Measurements from ENCODE around the gene CCZ1. TPM values are rescaled to one million over a fixed set of nuclear protein-coding genes. Genes with fewer than 3 reads are reported as not detected.
"Not testable (repeated sequence)": the region's sequence is repeated elsewhere in the genome, so short reads cannot be mapped to it uniquely, and the experiment has no call there.

The CCZ1 gene
- total and polyA plus RNA-seq, 7 donors: 46.8 to 111 (median 63.9) TPM

DNA sequence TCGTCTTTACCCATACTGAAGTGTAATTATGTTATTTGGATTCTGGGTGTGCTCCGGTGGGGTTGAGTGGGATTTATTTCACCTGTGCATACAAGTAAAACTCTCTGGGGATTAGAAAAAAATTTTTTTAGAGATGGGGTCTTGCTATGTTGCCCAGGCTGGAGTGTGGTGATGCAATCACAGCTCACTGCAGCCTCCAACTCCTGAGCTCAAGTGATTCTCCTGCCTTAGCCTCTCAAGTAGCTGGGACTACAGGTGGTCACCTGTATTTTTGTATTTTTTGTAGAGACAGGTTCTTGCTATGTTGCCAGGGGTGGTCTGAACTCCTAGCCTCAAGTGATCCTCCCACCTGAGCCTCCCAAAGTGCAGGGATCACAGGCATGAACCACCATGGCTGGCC lies 8.3 kb upstream of the CCZ1 start:
- 53 to 78% methylated on average over 2 of the region's 2 CpGs for WGBS, 2 donors
- H3K36me3 ChIP-seq; H3K4me3 ChIP-seq; DNase-seq; H3K9me3 ChIP-seq; H3K27me3 ChIP-seq; H3K4me1 ChIP-seq; H3K27ac ChIP-seq; intact Hi-C loops (cut with DNase I): not testable (repeated sequence)

DNA sequence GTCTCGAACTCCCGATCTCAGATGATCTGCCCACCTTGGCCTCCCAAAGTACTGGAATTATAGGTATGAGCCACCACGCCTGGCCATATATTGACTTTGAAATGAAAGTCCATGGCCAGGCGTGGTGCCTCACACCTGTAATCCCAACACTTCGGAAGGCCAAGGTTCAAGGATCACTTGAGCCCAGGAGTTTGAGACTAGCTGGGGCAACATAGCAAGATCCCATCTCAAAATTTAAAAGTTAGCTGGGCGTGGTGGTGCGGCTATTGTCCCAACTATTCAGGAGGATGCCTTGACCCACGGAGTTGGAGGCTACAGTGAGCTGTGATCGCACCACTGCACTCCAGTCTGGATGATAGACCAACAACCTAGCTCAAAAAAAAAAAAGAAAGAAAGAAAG lies 6.0 kb upstream of the CCZ1 start:
- 79 to 92% methylated on average over 9 of the region's 9 CpGs for WGBS, 2 donors
- no peak for DNase-seq
- Histone ChIP-seq H3K4me1 (no peaks in the 10 kb centered on the region), H3K4me3 (no peak overlapping the region), H3K9me3 (no peaks in the 10 kb centered on the region), H3K27me3 (no peaks in the 10 kb centered on the region), H3K27ac (no peak overlapping the region), H3K36me3 (no peaks in the 10 kb centered on the region)
- no peak for TF ChIP-seq EP300 (IDR thresholded peaks at IDR 0.05)
- TF ChIP-seq, protein P1, sequence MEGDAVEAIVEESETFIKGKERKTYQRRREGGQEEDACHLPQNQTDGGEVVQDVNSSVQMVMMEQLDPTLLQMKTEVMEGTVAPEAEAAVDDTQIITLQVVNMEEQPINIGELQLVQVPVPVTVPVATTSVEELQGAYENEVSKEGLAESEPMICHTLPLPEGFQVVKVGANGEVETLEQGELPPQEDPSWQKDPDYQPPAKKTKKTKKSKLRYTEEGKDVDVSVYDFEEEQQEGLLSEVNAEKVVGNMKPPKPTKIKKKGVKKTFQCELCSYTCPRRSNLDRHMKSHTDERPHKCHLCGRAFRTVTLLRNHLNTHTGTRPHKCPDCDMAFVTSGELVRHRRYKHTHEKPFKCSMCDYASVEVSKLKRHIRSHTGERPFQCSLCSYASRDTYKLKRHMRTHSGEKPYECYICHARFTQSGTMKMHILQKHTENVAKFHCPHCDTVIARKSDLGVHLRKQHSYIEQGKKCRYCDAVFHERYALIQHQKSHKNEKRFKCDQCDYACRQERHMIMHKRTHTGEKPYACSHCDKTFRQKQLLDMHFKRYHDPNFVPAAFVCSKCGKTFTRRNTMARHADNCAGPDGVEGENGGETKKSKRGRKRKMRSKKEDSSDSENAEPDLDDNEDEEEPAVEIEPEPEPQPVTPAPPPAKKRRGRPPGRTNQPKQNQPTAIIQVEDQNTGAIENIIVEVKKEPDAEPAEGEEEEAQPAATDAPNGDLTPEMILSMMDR (IDR thresholded peaks at IDR 0.05): no peak
- TF ChIP-seq POLR2A (IDR thresholded peaks at IDR 0.05): no peak
- no peak for TF ChIP-seq POLR2AphosphoS5 (IDR thresholded peaks at IDR 0.05)
- intact Hi-C loops (cut with DNase I): no loop called here

GRCh38 chr7:5897369-5897919 lies 1.1 kb upstream of the CCZ1 start:
- H3K27ac ChIP-seq; intact Hi-C loops (cut with DNase I); H3K4me1 ChIP-seq; H3K9me3 ChIP-seq; H3K4me3 ChIP-seq; H3K36me3 ChIP-seq; H3K27me3 ChIP-seq; DNase-seq: not testable (repeated sequence)
- 43 to 70% methylated on average over 9 to 13 of the region's 13 CpGs for WGBS, 2 donors

- H3K27ac ChIP-seq; DNase-seq; H3K4me3 ChIP-seq; H3K27me3 ChIP-seq; intact Hi-C loops (cut with DNase I); H3K4me1 ChIP-seq; H3K9me3 ChIP-seq: not testable (repeated sequence)
- peaks cover 0 to 36% (median 2%) of the 10 kb centered on the region in 4 donors for H3K36me3 ChIP-seq
- WGBS, 2 donors: 87 to 98% methylated on average over 6 of the region's 6 CpGs
Observed at GRCh38 chr7:5903002-5903401, 4.5 kb downstream of the CCZ1 start.

GRCh38 chr7:5904726-5905125 lies 6.2 kb downstream of the CCZ1 start:
- intact Hi-C loops (cut with DNase I); H3K27ac ChIP-seq; DNase-seq; H3K27me3 ChIP-seq; H3K9me3 ChIP-seq; H3K4me1 ChIP-seq; H3K4me3 ChIP-seq: not testable (repeated sequence)
- H3K36me3 ChIP-seq: peaks cover 0 to 39% (median 2%) of the 10 kb centered on the region in 4 donors
- WGBS, 2 donors: 34 to 92% methylated on average over 5 of the region's 5 CpGs

DNA sequence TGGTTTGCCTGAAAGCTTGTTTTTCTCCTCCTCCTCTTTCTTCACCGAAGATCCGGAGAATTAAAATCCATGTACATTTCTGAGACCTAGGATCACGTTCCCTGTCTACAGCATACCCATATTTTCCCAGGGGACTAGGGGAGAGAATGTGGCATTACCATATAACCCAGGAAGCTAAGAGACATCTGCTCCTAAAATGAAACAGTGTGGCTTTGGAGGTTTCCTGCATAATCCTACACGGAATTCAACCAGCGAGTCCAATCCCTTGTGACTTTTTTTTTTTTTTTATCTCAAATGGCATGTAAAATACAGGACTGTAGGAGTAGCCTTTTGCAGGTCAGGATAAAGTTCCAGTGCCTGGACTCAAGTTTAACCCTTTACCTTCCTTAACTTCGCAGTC lies 10.3 kb downstream of the CCZ1 start:
- H3K27me3 ChIP-seq; intact Hi-C loops (cut with DNase I); H3K4me1 ChIP-seq; H3K4me3 ChIP-seq; DNase-seq; H3K9me3 ChIP-seq; H3K27ac ChIP-seq: not testable (repeated sequence)
- peaks cover 0 to 36% (median 6%) of the 10 kb centered on the region in 4 donors for H3K36me3 ChIP-seq
- 94 to 97% methylated on average over 6 of the region's 6 CpGs for WGBS, 2 donors

DNA sequence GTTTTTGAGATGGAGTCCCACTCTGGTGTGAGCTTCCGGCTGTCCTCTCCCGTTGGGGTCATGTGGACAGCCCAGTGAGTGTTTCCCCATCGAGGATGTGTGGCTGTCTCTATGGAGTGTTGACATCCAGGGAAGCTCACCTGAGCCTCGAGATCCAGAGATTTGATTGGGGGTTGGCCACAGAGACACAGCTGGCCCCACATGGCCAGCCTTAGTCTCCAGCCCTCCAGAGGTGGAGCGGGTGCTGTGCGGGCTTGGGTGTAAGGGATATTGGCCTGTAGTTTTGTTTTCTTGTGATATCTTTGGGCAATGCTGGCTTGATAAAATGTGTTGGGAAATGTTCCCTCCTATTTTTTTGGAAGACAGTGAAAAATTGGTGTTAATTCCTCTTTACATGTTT lies 18.0 kb downstream of the CCZ1 start:
- WGBS, 2 donors: 82 to 83% methylated on average over 5 of the region's 6 CpGs

DNA sequence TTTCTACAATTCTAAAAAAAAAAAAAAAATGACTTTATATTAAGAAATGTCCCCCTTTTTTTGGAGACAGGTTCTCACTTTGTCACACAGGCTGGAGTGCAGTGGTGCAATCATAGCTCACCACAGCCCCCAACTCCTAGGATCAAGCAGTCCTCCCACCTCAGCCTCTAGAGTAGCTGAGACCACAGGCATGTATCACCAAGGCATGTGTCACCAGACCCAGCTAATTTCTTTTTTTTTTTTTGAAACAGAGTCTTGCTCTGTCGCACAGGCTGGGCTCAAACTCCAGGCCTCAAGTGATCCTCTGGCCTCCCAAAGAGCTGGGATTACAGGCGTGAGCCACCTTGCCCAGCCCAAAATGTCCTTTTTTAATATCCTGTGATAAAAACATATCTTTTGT lies 25.6 kb downstream of the CCZ1 start:
- H3K36me3 ChIP-seq; DNase-seq; H3K27ac ChIP-seq; intact Hi-C loops (cut with DNase I); H3K9me3 ChIP-seq; H3K27me3 ChIP-seq; H3K4me1 ChIP-seq; H3K4me3 ChIP-seq: not testable (repeated sequence)
- WGBS, 2 donors: 93 to 95% methylated on average over 1 of the region's 2 CpGs

More for the DNA sequence above, 18.0 kb downstream of the CCZ1 start:
- H3K27ac ChIP-seq; H3K36me3 ChIP-seq; H3K4me1 ChIP-seq; intact Hi-C loops (cut with DNase I); H3K4me3 ChIP-seq; DNase-seq; H3K27me3 ChIP-seq; H3K9me3 ChIP-seq: not testable (repeated sequence)

GRCh38 chr7:5924630-5925029 lies 26.1 kb downstream of the CCZ1 start:
- WGBS, 2 donors: 94 to 100% methylated on average over 1 to 2 of the region's 12 CpGs
- DNase-seq; H3K27me3 ChIP-seq; intact Hi-C loops (cut with DNase I); H3K27ac ChIP-seq; H3K4me3 ChIP-seq; H3K9me3 ChIP-seq; H3K36me3 ChIP-seq; H3K4me1 ChIP-seq: not testable (repeated sequence)

- H3K27me3 ChIP-seq; H3K4me1 ChIP-seq; H3K36me3 ChIP-seq; H3K4me3 ChIP-seq; DNase-seq; H3K9me3 ChIP-seq; intact Hi-C loops (cut with DNase I); H3K27ac ChIP-seq: not testable (repeated sequence)
- WGBS, 2 donors: 100% methylated on average over 1 of the region's 13 CpGs
Observed at GRCh38 chr7:5926263-5926870, 27.8 kb downstream of the CCZ1 start.

DNA sequence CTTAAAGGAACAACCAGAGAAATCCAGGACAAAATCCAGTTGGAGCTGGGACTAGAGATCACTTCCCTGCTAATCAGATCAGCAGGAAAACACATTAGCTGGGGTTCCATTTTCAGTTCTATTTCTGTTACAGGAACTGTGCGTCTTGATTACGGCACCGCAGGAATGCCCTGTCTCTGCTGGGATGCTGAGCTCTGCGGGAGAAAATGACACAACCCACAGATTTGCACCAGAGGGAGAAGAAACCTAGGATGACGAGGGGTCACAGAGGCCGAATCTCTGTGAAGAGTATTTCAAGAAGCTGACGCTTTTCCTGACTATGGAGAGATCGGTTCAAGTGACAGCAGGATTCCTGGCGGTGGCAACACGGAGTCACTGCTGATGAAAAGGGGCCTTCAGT lies 31.8 kb downstream of the CCZ1 start:
- H3K27me3 ChIP-seq; H3K36me3 ChIP-seq; DNase-seq; intact Hi-C loops (cut with DNase I); H3K4me3 ChIP-seq; H3K27ac ChIP-seq; H3K4me1 ChIP-seq; H3K9me3 ChIP-seq: not testable (repeated sequence)
- 100% methylated on average over 2 of the region's 10 CpGs for WGBS, 2 donors

DNA sequence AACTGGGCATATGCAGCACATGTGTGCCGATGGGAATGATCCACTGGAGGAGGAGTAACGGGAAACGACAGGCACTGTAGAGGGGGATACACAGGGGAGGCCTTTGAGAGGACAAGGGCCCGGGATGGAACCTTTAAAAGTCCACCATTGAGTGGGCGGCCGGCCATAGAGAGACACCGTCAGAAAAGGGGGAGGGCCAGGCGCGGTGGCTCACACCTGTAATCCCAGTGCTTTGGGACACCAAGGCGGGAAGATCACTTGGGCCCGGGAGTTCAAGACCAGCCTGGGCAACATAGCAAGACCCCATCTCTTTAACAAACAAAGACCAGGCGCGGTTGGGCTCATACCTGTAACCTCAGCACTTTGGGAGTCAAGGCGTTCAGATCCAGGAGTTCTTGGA lies 32.7 kb downstream of the CCZ1 start:
- H3K36me3 ChIP-seq; intact Hi-C loops (cut with DNase I); H3K4me1 ChIP-seq; H3K27me3 ChIP-seq; H3K9me3 ChIP-seq; H3K27ac ChIP-seq; H3K4me3 ChIP-seq; DNase-seq: not testable (repeated sequence)
- 97 to 98% methylated on average over 14 of the region's 14 CpGs for WGBS, 2 donors

Measured in sigmoid colon (tissue), 7 donors.